GM19035 (cell line): ENCODE data around the gene VPS11.
"Not testable (repeated sequence)": the region's sequence is repeated elsewhere in the genome, so short reads cannot be mapped to it uniquely, and the experiment has no call there.

Experiments
- ATAC-seq: cut with Tn5 transposase; IDR thresholded peaks from one replicate; pipeline ENCODE4 v1.9.1; 2021; ENCODE audit not compliant: unreplicated experiment

VPS11 gene

GRCh38 chr11:119034813-119035212, 32.8 kb upstream of the VPS11 start:
- no peak for ATAC-seq

GRCh38 chr11:119038884-119039283, 28.7 kb upstream of the VPS11 start:
- ATAC-seq = no peak

DNA sequence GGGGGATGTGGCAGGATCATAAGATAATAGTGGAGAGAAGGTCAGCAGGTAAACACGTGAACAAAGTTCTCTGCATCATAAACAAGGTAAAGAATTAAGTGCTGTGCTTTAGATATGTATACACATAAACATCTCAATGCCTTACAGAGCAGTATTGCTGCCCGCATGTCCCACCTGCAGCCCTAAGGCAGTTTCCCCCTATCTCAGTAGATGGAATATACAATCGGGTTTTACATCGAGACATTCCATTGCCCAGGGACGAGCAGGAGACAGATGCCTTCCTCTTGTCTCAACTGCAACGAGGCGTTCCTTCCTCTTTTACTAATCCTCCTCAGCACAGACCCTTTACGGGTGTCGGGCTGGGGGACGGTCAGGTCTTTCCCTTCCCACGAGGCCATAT, 28.1 kb upstream of the VPS11 start:
- ATAC-seq = not testable (repeated sequence)

- ATAC-seq = no peak
Measured at GRCh38 chr11:119041821-119042514, 25.6 kb upstream of the VPS11 start.

- no peak for ATAC-seq
Measured at GRCh38 chr11:119042927-119043326, 24.7 kb upstream of the VPS11 start.

- ATAC-seq = no peak
Measured at GRCh38 chr11:119044708-119045107, 22.9 kb upstream of the VPS11 start.

DNA sequence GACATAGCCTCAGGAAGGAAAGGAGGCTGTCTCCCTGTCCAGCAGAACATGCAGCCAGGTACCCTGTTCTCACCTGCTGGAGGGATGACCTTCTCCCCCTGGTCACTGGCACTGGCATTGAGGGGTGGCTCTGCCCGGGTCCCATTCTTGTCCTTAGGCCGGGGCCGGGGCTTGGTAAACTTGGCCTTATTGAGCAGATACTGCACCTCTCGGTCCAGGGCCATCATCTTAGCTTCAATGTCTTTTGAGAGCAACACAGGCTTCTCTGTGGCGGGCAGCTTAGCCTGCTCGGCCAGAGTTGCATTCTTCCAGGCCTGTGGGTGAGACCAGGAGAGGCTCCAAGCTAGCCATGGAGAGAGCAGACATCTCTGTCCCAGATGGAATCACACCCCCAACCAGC, 21.1 kb upstream of the VPS11 start:
- ATAC-seq = no peak

DNA sequence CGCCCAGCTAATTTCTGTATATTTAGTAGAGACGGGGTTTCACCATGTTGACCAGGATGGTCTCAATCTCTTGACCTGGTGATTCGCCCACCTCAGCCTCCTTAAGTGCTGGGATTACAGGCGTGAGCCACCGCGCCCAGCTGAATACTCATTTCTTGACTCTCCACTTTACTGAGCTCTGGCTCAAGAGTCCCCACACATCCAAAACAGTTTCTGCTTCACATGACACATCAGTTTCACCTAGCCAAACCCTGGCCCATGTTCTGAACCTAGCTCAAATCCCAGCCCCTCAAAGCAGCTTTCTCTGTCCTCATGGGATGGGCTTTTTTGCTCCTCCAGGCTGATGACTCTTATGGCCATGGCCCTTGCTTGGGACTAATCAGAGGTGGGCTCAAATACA, 20.4 kb upstream of the VPS11 start:
- ATAC-seq = no peak

DNA sequence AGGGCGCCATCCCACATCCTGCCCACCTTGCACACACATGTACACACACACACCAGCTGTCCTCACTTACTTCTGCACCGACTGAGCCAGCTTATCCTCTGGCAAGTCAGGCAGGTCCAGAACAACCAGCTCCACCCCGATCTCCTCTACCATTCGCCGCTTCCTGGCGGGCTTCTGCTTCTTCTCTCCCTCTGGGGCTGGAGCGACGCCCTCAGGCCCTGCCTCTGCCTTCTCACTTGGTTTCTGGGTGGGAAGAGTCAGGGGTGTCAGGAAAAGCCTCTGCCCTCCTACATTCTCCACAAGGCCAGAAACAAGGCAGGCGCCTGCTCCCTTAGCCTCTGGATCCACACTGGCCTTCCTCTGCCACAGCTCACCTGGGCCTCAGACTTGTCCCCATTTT, 19.0 kb upstream of the VPS11 start:
- ATAC-seq = no peak

DNA sequence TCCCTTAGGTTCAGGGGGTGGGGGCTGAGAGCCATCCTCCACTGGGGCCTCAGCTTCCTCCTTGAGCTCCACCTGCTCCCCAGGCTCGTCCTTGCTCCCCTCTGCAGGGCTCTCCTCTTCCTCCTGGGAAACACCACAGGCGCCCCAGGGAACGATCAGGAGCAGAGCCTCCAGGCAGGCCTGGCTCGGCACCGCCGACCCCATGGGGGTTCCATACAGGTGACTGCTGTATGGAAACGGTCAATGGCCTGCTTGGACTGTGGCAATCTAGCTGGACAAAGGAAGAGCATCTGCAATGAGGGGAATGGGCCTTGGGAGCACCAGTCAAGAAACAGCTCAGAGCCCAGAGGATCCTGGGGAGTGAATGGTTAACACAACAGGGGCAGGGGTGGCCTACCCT, 18.5 kb upstream of the VPS11 start:
- no peak for ATAC-seq

- ATAC-seq = peak; percentile 48
Measured at GRCh38 chr11:119051440-119052162, 16.0 kb upstream of the VPS11 start.

GRCh38 chr11:119052163-119052814, 15.3 kb upstream of the VPS11 start:
- ATAC-seq = no peak

GRCh38 chr11:119054418-119054817, 13.2 kb upstream of the VPS11 start:
- ATAC-seq = no peak

DNA sequence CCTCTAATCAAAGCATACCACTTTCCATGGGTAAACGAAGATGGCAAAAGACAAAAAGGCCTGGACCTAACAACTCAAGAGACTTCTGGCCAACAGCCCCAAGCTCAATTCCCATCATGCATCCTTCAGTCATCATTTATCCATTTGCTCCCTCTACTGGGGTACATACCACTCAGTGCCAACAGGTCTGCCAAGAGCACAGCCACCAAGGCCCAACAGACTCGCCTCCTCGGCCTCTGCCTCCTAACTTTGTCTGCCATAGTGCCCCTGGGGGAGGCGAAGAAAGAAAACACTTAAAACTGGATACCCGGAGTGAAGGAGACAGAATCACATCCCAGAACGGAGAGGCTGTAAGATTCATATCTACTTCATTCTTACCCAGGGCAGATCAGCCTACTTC, 11.7 kb upstream of the VPS11 start:
- no peak for ATAC-seq

- ATAC-seq = peak; percentile 21
Measured at GRCh38 chr11:119056421-119056999, 11.1 kb upstream of the VPS11 start.

DNA sequence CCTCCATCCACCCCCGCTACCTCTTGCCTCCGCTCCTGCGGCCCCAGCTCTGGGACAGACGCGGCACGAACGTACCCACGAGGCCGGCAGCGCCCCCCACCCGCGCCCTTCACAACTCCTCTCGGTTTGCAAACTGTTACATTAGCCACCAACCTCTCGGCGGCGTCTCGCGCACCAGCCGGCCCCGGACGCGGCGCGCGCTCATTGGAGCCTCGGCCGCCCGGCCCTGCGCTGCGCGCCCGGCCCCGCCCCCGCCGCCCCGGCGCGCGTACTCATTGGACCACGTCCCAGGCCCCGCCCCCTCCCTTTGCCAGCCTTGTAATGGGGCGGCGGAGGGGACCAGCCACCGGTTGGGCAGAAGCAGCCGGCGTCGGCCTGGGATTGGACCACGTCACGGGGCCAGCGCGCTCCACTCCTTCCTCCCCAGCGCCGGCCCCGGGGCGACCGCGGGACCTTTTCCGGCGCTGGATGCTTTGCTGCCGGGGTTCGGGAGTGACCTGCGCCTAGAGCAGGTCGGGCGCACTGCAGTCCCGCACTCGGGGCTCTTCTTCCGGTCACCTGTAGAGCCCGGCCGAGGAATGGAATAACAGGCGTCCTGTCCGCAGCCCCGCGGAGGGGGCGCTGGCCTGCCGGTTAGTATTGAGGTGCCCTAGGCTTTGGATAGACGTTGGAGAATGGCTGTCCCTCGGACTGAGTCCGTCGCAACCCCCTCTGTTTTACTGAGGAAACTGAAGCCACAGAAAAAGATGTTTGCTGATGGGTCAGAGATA, 10.4 kb upstream of the VPS11 start, which contains the start of gene HYOU1:
HYOU1 (minus strand) TSS at position 206 of the 770 bp plus-strand sequence. CDS start 1,045 bp downstream, outside the sequence.
- ATAC-seq = peak; percentile 88

GRCh38 chr11:119059128-119059527, 8.5 kb upstream of the VPS11 start:
- not testable (repeated sequence) for ATAC-seq

DNA sequence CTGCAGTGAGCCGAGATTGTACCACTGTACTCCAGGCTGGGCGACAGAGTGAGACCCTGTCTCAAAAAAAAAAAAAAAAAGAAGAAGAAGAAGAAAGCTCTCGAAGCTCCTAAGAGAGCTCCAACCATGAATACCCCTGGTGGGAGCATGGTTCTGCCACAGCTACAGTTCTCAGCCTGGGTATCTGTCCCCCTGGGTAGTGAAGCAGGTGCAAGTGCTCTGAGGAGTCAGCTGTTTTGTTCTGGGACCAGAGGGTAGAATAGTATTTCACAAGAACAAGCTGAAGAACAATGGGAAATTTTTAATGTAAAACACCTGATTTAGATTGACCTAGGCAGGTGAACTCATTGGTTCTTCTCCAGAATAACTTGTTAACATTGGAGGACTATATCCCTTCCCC, 6.4 kb upstream of the VPS11 start:
- no peak for ATAC-seq

DNA sequence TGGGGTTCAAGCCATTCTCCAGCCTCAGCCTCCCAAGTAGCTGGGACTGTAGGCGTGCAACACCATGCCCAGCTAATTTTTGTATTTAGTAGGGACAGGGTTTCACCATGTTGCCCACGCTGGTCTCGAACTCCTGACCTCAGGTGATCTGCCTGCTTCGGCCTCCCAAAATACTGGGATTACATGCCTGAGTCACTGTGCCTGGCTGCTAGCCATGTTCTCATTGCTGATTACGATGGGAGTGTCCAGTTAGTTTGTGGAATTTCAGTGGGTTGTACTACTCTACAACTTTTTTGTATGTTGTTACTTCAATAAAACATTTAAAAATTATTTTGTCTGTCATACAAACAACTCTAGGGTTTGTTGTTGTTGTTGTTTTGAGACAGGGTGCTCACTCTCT, 4.8 kb upstream of the VPS11 start:
- ATAC-seq = no peak

DNA sequence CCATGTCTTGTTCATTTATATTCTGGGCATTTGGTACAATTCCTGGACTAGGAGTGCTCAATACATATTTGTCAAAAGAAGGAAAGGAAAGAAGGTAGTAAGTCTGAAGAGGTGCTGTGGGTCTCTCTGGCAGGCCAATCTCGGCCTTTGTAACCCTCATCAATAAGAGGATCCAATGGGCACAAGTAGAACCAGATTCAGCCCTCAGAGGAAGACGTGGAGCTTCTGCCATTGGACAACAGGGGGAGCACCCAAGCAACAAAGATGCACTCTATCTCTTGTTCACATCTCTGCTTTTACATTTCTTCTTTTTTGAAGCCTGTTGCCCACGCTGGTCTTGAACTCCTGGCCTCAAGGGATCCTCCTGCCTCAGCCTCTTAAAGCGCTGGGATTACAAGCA, 2.2 kb upstream of the VPS11 start:
- no peak for ATAC-seq

DNA sequence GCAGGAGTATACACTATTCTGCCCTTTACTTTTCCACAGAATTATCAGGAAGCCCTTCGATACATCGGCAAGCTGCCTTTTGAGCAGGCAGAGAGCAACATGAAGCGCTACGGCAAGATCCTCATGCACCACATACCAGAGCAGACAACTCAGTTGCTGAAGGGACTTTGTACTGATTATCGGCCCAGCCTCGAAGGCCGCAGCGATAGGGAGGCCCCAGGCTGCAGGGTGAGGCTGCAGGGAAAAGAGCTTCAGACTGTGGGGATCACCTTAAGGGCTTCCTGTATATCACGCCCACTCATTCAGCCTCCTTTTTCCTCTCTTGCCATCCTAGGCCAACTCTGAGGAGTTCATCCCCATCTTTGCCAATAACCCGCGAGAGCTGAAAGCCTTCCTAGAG, 10.2 kb downstream of the VPS11 start:
- ATAC-seq = no peak
